ENCODE data around the gene PRPF18. TPM values are rescaled to one million over a fixed set of nuclear protein-coding genes. Genes with fewer than 3 reads are reported as not detected.

The PRPF18 gene
- polyA plus RNA-seq, 2 of the 4 experiments (the other 2 are of a cell fraction): 22.3 to 39.6 TPM

DNA sequence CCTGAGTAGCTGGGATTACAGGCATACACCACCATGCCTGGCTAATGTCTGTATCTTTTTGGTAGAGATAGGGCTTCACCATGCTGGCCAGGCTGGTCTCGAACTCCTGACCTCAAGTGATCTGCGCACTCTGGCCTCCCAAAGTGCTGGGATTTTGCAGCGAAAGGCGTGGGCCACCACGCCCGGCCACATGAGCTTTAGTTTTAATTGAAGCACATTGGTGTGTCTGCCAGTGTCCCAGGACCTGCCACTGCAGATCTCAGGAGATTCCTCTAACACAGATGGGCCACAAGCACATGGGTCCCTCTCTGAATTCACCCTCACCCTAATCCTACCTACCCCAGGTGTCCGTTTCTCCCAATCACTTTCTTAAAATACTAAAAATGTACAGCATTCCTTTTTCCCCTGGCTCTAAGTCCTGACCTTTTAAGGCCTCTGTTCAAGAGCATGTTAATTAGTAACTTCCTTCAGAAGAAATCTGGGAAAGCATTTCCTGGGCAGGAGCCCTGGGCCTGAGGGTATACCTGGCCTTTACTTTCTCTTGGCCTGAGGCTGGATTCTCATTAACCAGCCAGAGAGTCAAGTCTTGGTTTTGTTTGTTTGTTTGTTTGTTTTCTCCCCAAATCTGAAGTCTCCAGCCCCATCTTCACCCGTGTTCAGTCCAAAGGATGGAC, 82.6 kb downstream of the PRPF18 start:
- no peak for ATAC-seq
- Histone ChIP-seq H3K4me1 (peaks cover 6% of the 10 kb centered on the region; the same call in 1 of the 3 replicates), H3K9me3 (no peaks in the 10 kb centered on the region), H3K4me2 (no peak overlapping the region; the same call in 2 of the 3 replicates), H3K27ac (no peak overlapping the region), H3K4me3 (no peak overlapping the region)
- no peak for DNase-seq (ENCODE audit: low read depth in 1 of 2, low spot score in 1 of 2)
- ChIA-PET CTCF (interaction anchor here (1.7 to 2.4 kb wide), 2 partner anchors 10 to 108 kb away, joined by 5 to 14 read pairs; no protein-coding TSS in a partner anchor), POLR2A (no interaction called here)
- TF ChIP-seq MAFK (IDR thresholded peaks at IDR 0.05; ENCODE audit: partially characterized antibody) (no peak), RCOR1 (IDR thresholded peaks at IDR 0.05; ENCODE audit: low read depth, low read length) (no peak)
- TF ChIP-seq, protein P1, sequence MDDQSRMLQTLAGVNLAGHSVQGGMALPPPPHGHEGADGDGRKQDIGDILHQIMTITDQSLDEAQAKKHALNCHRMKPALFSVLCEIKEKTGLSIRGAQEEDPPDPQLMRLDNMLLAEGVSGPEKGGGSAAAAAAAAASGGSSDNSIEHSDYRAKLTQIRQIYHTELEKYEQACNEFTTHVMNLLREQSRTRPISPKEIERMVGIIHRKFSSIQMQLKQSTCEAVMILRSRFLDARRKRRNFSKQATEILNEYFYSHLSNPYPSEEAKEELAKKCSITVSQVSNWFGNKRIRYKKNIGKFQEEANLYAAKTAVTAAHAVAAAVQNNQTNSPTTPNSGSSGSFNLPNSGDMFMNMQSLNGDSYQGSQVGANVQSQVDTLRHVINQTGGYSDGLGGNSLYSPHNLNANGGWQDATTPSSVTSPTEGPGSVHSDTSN (IDR thresholded peaks at IDR 0.05): no peak
- FAIRE-seq: no peak
- WGBS (ENCODE audit: missing lambda C conversion rate): 93% methylated on average over 8 of the region's 8 CpGs

DNA sequence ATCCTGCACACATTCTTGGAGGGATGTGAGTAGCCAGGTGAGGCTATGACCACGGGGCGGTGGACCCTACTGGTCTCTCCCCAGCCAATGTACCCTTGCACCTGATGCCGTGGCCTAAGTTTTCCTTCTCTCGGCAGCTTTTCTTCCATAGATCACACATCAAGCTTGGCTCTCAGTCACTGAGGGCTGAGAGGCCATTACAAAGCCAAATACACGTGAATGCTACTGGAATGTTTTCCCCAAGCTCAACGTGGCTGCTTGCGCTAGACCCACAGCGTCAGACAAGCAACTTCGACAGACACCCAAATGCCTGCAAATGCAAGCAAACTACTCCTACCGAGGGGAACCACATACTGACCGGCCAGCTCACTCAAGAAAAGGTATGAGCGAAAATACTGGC, 83.1 kb downstream of the PRPF18 start:
- Histone ChIP-seq H3K4me2 (no peak overlapping the region), H3K4me1 (peaks cover 6% of the 10 kb centered on the region; the same call in 1 of the 3 replicates), H3K4me3 (no peak overlapping the region), H3K27ac (no peak overlapping the region), H3K9me3 (no peaks in the 10 kb centered on the region)
- 91% methylated on average over 12 of the region's 12 CpGs for WGBS (ENCODE audit: missing lambda C conversion rate)
- ChIA-PET CTCF (interaction anchor here (1.1 kb wide), 1 partner anchor 9 kb away, joined by 3 read pairs; no protein-coding TSS in a partner anchor), POLR2A (no interaction called here)
- TF ChIP-seq EHF (CRISPR knock-in tag; IDR thresholded peaks at IDR 0.05) (no peak), TFCP2L1 (CRISPR knock-in tag; IDR thresholded peaks at IDR 0.05) (no peak), CEBPB (IDR thresholded peaks at IDR 0.05) (no peak), ESRRA (IDR thresholded peaks at IDR 0.05; ENCODE audit: borderline replicate concordance, low read length) (no peak), JUN (IDR thresholded peaks at IDR 0.05) (no peak), NR3C1 (IDR thresholded peaks at IDR 0.05) (no peak)
- FAIRE-seq: no peak
- DNase-seq (ENCODE audit: low read depth in 1 of 2, low spot score in 1 of 2): no peak
- no peak for ATAC-seq

DNA sequence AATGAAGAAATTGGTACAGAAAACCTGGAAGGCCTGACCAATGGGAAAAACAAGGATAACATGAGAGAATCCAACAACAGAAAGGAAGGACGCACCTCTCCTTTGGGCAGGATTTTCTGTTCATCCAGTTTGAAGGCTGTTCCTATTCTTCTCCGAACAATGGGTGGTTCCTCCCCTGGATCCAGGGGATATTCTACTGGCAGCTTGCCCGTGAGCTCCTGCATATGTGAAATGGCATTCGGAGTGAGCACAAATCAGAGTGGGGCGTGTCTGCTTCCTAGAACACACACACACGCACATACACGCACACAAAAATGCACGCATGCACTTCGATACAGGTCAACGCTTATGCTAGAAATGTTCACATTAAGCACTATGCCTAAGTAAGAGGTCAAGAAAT, 83.5 kb downstream of the PRPF18 start:
- Histone ChIP-seq H3K4me2 (no peak overlapping the region), H3K4me1 (peaks cover 6% of the 10 kb centered on the region; the same call in 1 of the 3 replicates), H3K4me3 (no peak overlapping the region), H3K27ac (no peak overlapping the region), H3K9me3 (no peaks in the 10 kb centered on the region)
- FAIRE-seq (no peak), ATAC-seq (no peak), DNase-seq (ENCODE audit: low read depth in 1 of 2, low spot score in 1 of 2) (no peak)
- POLR2A ChIA-PET: no interaction called here
- TF ChIP-seq, protein P2, sequence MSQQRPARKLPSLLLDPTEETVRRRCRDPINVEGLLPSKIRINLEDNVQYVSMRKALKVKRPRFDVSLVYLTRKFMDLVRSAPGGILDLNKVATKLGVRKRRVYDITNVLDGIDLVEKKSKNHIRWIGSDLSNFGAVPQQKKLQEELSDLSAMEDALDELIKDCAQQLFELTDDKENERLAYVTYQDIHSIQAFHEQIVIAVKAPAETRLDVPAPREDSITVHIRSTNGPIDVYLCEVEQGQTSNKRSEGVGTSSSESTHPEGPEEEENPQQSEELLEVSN (IDR thresholded peaks at IDR 0.05; ENCODE audit: borderline replicate concordance, low read depth): no peak
- no peak for TF ChIP-seq POLR2AphosphoS2 (conservative IDR thresholded peaks at IDR 0.05; ENCODE audit: low read length)
- TF ChIP-seq HOXB13 (CRISPR knock-in tag; IDR thresholded peaks at IDR 0.05; ENCODE audit: low read depth): no peak
- TF ChIP-seq ZC3H11A (IDR thresholded peaks at IDR 0.05): no peak
- no peak for TF ChIP-seq CEBPB (IDR thresholded peaks at IDR 0.05)
- no peak for TF ChIP-seq CHD2 (IDR thresholded peaks at IDR 0.05; ENCODE audit: low read length, partially characterized antibody)
- TF ChIP-seq SMC3 (IDR thresholded peaks at IDR 0.05): no peak
- TF ChIP-seq FOSL2 (IDR thresholded peaks at IDR 0.05): no peak
- TF ChIP-seq FOSL2 (CRISPR knock-in tag; IDR thresholded peaks at IDR 0.05): no peak
- TF ChIP-seq ZNF302 (CRISPR knock-in tag; IDR thresholded peaks at IDR 0.05): no peak
- TF ChIP-seq, protein P1 (IDR thresholded peaks at IDR 0.05): no peak
- no peak for TF ChIP-seq RARB (CRISPR knock-in tag; IDR thresholded peaks at IDR 0.05)
- TF ChIP-seq ESRRA (IDR thresholded peaks at IDR 0.05; ENCODE audit: borderline replicate concordance, low read length): no peak
- TF ChIP-seq GATA3 (IDR thresholded peaks at IDR 0.05; ENCODE audit: borderline replicate concordance): no peak
- TF ChIP-seq ZFP36 (IDR thresholded peaks at IDR 0.05; ENCODE audit: borderline replicate concordance, partially characterized antibody): no peak
- TF ChIP-seq, protein P3, sequence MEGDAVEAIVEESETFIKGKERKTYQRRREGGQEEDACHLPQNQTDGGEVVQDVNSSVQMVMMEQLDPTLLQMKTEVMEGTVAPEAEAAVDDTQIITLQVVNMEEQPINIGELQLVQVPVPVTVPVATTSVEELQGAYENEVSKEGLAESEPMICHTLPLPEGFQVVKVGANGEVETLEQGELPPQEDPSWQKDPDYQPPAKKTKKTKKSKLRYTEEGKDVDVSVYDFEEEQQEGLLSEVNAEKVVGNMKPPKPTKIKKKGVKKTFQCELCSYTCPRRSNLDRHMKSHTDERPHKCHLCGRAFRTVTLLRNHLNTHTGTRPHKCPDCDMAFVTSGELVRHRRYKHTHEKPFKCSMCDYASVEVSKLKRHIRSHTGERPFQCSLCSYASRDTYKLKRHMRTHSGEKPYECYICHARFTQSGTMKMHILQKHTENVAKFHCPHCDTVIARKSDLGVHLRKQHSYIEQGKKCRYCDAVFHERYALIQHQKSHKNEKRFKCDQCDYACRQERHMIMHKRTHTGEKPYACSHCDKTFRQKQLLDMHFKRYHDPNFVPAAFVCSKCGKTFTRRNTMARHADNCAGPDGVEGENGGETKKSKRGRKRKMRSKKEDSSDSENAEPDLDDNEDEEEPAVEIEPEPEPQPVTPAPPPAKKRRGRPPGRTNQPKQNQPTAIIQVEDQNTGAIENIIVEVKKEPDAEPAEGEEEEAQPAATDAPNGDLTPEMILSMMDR (IDR thresholded peaks at IDR 0.05): no peak
- no peak for TF ChIP-seq BHLHE40 (IDR thresholded peaks at IDR 0.05; ENCODE audit: low read depth, low read length)
- TF ChIP-seq NPAS2 (CRISPR knock-in tag; IDR thresholded peaks at IDR 0.05; ENCODE audit: borderline replicate concordance): no peak
- CTCF ChIA-PET: interaction anchor here (1.1 kb wide), 1 partner anchor 9 kb away, joined by 3 read pairs; no protein-coding TSS in a partner anchor
- WGBS (ENCODE audit: missing lambda C conversion rate): 94% methylated on average over 10 of the region's 10 CpGs

Measured in A549 (cell line).